ENCODE results near the gene RCBTB2. TPM values are rescaled to one million over a fixed set of nuclear protein-coding genes. Genes with fewer than 3 reads are reported as not detected.

The RCBTB2 gene
- total and polyA plus RNA-seq, 12 donors, result 9.8 to 36.4 (median 16.9) TPM

DNA sequence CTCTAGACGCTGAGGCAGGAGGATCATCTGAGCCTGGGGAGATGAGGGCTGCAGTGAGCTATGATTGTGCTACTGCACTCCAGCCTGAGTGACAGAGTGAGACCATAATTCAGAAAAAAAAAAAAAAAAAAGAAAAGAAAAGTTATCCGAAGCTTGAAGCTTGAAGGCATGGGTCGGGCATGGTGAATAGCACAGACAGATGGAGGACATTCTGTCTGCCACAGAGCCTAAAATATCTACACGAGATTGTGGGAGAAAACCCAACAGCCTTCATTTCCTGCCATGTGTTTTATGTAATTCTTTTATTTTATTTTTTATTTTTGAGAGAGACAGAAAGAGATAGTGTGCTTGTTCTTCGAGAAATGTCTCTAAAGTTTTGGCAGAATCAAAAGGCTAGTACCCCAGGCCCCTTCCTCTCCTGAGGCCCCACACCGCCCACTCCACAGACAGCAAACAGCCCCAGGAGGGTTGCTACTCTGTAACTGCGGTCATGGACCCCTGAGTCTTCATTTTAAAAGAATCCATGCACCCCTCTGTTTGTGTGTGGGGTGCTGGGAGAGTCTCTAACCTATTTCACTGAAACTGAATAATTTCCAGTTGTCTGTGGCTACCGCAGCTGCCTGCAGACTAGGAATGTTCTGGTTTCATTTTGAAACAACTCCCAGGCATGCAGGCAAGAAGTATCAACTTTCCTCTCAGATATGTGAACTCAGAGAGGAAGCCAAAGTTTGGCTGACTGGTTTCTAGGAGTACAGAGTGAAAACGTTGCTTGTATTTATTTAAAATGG is 38.4 kb upstream of the RCBTB2 start:
- H3K4me1 ChIP-seq (replicated peaks in 1 of 2), result peaks cover 27 to 42% of the 10 kb centered on the region in 2 donors
- H3K36me3 ChIP-seq (replicated peaks in 1 of 2), result no peaks in the 10 kb centered on the region
- peak in 2 of 7 donors; percentile 38 to 48 for DNase-seq
- WGBS, 4 donors, result 31 to 38% (median 34%) methylated on average over 9 of the region's 9 CpGs
- no peaks in the 10 kb centered on the region for H3K27me3 ChIP-seq
- no peaks in the 10 kb centered on the region for H3K9me3 ChIP-seq (replicated peaks in 1 of 3)
- peak overlapping the region in 4 of 5 donors; percentile 39 to 82 (median 67) for H3K27ac ChIP-seq
- TF ChIP-seq, protein P1, sequence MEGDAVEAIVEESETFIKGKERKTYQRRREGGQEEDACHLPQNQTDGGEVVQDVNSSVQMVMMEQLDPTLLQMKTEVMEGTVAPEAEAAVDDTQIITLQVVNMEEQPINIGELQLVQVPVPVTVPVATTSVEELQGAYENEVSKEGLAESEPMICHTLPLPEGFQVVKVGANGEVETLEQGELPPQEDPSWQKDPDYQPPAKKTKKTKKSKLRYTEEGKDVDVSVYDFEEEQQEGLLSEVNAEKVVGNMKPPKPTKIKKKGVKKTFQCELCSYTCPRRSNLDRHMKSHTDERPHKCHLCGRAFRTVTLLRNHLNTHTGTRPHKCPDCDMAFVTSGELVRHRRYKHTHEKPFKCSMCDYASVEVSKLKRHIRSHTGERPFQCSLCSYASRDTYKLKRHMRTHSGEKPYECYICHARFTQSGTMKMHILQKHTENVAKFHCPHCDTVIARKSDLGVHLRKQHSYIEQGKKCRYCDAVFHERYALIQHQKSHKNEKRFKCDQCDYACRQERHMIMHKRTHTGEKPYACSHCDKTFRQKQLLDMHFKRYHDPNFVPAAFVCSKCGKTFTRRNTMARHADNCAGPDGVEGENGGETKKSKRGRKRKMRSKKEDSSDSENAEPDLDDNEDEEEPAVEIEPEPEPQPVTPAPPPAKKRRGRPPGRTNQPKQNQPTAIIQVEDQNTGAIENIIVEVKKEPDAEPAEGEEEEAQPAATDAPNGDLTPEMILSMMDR (IDR thresholded peaks at IDR 0.05), result no peak
- H3K4me3 ChIP-seq, result peak overlapping the region in 2 of 4 donors; percentile 2 to 37
- intact Hi-C loops (cut with DNase I), result loop anchor here (10.0 kb wide), 3 partner anchors 47 to 447 kb away; no protein-coding TSS in a partner anchor

DNA sequence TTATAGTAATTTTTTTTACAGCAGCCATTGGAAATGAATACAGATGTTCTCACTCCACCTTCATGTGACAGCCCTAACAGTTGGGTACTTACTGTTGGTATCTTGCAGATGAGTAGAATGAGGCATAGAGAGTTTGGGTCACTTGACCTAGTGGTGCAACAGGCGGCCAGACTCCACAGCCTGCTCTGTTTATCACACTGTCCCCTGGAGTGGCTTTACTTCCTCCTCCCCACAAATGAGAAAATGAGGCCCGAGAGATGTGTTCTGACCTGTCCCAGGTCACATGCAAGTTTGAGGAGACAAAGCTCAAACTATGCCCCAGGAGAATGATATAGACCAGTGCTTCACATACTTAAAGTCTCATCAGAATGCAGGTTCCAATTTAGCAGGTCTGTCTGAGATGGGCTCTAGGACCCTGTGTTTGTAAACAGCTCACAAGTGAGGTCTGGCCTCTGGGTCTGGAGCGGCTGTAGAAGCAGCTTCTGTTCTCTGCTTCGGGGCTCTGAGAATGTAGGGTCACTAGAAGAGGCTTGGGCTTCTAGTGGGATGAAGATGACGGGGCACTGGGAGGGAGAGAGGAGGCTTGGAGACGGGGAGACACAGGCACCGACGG is 37.4 kb upstream of the RCBTB2 start:
- intact Hi-C loops (cut with DNase I), result loop anchor here (10.0 kb wide), 3 partner anchors 46 to 446 kb away; no protein-coding TSS in a partner anchor
- Histone ChIP-seq H3K27me3 (no peaks in the 10 kb centered on the region), H3K4me3 (no peak overlapping the region), H3K27ac (peak overlapping the region in 2 of 5 donors; percentile 78 to 91), H3K4me1 (replicated peaks in 1 of 2) (peaks cover 27 to 42% of the 10 kb centered on the region in 2 donors), H3K36me3 (replicated peaks in 1 of 2) (no peaks in the 10 kb centered on the region), H3K9me3 (replicated peaks in 1 of 3) (no peaks in the 10 kb centered on the region)
- peak in 2 of 7 donors; percentile 31 to 50 for DNase-seq
- 75 to 81% (median 78%) methylated on average over 8 of the region's 8 CpGs for WGBS, 4 donors
- TF ChIP-seq, protein P1 (IDR thresholded peaks at IDR 0.05), result no peak
- no peak for TF ChIP-seq POLR2A (IDR thresholded peaks at IDR 0.05)

DNA sequence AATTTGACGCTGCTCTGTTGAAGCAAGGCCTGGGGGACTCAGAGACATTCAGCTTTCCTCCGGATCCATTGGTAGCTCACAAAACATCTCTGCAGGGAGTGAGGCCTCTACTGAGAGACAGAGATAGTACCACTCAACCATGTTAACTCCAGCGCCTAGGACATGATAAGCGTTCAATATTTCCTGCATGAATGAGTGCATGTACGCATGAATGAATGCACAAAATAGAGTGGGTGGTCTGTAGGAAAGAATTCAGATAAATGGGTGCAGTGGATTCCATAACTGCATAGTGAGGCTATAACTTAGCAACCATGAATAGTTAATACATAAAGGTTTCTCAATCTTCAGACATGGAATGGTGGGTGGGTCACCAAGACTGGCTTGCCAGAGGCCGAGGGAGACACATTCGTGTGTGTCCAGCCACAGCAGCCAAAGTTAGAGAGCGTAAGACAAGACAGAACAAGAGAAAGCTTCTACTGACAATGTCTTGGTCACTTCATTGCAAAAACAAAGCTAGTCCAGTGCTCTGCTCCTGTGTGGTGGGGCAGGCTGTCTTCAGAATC is 36.3 kb upstream of the RCBTB2 start:
- H3K4me3 ChIP-seq, result no peak overlapping the region
- TF ChIP-seq POLR2A (IDR thresholded peaks at IDR 0.05), result no peak
- TF ChIP-seq, protein P1 (IDR thresholded peaks at IDR 0.05), result no peak
- DNase-seq, result peak in 1 of 7 donors; percentile 29
- H3K36me3 ChIP-seq (replicated peaks in 1 of 2), result no peaks in the 10 kb centered on the region
- 88 to 93% (median 92%) methylated on average over 8 of the region's 8 CpGs for WGBS, 4 donors
- H3K4me1 ChIP-seq (replicated peaks in 1 of 2), result peaks cover 32 to 48% of the 10 kb centered on the region in 2 donors
- intact Hi-C loops (cut with DNase I), result no loop called here
- H3K27me3 ChIP-seq, result no peaks in the 10 kb centered on the region
- peak overlapping the region in 4 of 5 donors; percentile 19 to 91 (median 68) for H3K27ac ChIP-seq
- no peaks in the 10 kb centered on the region for H3K9me3 ChIP-seq (replicated peaks in 1 of 3)
